ENCODE results near the gene FAM20A.
A peak's percentile ranks its signal among the peaks of the same experiment; 100 is the strongest.
"Not testable (repeated sequence)": the region's sequence is repeated elsewhere in the genome, so short reads cannot be mapped to it uniquely, and the experiment has no call there.

The FAM20A gene

DNA sequence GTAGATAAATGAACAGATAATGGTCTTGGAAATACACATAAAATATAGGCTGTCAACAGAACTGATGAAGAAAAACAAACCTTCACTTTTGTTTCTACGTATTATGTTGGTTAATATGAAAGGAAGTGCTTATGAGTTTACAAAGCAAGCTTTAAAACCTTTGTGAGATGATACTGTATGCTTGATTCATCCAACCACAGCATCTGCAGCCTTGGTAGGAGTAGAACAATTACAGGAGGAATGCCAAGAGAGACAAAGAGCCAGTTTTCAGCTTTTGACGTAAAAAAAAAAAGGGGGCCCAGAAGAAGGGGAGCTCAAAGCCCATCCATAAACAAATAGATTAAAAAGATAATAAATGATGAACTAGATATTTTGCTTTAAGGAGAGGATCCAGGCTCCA is 13.3 kb downstream of the FAM20A start:
- DNase-seq = no peak

- DNase-seq = no peak
Measured at GRCh38 chr17:68587026-68587425, 14.1 kb downstream of the FAM20A start.

- no peak for DNase-seq
Measured at GRCh38 chr17:68585643-68586042, 15.5 kb downstream of the FAM20A start.

DNA sequence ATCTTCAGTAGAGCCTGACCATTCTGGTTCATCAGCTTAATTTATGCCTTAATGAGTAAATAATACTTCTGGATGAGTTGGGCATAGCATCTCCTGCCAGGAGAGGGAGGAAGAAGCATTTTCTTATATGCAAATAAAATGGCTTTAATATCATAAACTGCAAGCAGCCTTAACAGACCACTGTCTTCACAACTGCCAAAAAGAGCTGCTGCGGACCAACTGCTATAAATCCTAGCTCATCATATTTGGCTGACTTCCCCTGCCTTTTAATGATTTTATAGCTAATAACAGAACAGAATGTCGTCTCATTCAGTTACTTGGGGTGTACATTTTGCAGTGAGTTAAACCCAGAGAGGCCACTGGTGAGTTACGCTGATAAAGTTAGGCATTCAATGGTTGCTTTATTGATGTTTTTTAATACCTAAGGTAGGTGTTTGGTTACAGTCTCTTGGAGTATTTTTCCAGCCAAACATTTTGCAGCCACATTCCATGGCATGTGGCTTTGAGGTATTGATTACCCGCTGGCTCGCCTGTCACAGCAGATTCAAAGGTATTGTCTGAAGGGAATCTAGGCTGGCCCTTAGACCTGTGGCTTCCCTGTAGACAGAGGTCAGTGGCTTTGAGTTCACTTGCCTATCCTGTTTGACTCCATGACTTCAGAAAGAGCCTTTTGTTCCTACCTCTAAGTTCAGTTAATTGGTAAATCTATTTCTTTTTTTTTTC is 16.4 kb downstream of the FAM20A start:
- no peak for DNase-seq

GRCh38 chr17:68582867-68583266 is 18.3 kb downstream of the FAM20A start:
- not testable (repeated sequence) for DNase-seq

DNA sequence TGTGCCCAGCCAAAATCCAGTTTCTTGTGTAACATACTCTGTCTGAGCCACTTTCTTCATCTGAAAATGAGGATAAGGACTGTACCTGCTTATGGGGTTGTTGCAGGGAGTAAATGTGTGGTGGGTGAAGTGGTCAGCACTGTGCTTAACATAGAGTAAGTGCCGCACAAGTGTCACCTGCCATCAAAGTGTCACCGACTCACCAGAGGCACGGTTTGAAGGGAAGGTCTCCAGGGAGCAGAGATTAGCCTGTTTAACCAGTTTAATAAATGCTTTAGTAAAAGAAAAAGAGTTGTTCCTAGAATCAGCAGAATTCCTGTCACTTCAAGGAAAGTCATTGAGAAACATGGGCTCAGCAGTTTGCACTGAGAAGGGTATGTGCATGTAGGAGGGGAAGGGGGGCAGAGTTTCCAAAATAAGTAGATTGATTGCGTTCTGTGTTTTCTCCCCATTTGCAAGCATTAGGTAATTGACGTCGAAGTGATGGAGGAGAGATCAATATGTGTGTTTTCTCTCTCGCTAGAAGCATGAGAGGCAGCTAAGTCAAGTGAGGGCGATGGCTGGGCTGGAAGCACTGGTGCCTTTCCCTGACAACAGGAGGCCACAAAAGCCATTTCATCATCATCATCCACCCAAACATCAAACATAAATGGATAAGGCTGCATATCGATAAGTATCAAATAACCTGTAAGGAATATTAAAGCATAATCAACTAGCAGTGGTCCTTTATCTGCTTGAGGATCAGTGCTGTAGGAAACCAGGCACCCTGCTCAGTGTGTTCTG is 19.1 kb downstream of the FAM20A start:
- no peak for DNase-seq

DNA sequence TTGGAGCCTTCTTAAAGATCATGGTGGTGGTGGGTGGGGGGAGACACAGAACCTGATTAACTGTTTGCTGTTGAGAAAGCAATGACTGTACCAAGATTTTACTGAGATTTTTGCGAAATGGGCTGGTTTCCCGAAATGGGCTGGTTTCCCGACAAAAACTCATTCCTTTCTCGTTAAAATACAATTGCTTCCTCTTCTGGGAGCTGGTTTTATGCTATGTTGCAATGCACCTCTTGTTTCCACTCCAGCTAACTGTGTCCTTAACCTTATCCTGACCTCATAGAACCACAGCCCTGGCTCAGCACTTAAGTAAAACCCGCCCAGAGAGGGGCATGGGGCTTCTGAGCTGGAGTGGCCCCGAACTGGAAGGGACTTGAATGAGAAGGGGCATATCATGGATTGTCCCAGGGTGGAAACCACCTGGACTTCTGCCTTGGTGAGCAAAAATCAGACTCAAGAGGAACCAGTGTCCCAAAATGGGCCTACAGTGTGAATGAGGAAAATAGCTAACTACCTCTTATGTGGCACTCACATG is 20.9 kb downstream of the FAM20A start:
- peak; percentile 73 for DNase-seq

DNA sequence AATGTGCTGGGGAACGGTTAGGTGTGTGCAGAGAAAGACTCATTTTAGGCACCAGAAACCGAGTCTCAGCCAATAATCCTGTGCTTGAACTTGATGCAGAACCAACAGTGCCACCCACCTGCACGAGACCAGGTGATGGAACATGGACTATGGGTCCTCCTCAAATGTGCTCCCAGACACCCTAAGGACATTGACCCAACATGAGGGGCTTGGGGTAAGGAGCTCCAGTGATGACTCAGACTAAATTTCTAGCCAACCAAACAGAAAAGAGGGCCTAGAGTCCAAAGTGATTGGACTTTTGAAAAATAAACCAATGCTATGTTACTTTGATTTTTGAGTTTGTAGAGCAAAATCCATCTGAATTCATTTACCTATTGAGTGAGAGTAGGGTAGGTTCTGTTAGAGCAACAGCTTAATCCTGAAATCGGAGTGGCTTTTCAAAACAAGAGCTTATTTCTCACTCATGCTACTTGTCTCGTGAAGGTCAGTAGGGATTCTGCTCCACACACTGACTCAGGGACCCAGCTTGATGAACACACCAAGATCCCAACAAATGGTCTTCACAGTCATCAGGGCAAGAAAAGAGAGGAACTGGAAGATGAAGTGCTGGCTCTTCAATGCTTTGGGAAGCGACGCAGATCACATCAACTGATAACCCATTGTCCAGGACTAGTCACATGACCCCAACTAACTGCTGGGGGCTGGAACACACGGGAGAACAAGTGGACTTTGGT is 21.8 kb downstream of the FAM20A start:
- no peak for DNase-seq

DNA sequence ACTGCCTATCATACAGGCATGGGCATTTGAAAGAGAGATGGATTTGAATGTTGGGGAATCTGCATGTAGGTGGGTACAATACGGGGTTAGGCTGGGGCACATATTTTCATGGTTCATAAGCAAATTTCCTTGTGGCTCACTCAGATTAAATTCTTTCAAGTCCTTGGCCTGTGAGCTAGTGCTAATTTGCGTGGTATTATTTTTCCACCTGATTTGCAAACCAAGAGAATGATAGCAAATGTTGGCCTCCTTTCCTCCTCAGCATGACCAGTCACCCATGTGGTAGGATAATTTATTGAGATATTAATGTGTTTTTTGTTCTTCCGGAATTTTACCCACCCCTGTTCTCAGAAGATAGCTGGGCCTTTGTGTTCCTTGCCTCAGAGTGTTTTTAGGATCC is 22.9 kb downstream of the FAM20A start:
- DNase-seq = no peak

DNA sequence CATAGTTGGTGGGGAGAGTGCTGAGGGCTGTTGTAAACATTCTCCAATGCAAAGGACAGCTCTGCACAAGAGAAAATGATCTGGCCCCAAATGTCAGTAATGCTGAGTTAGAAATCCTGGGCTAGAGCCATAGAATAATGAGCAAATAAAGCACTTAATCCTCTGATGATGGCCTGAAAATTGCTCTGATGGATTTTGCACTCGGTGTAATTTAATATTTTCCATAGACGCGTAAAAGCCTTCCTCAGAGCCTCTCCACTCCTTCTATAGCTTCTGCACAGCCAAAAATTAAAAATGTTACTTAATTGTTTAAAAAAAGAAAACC is 23.7 kb downstream of the FAM20A start:
- DNase-seq = no peak

DNA sequence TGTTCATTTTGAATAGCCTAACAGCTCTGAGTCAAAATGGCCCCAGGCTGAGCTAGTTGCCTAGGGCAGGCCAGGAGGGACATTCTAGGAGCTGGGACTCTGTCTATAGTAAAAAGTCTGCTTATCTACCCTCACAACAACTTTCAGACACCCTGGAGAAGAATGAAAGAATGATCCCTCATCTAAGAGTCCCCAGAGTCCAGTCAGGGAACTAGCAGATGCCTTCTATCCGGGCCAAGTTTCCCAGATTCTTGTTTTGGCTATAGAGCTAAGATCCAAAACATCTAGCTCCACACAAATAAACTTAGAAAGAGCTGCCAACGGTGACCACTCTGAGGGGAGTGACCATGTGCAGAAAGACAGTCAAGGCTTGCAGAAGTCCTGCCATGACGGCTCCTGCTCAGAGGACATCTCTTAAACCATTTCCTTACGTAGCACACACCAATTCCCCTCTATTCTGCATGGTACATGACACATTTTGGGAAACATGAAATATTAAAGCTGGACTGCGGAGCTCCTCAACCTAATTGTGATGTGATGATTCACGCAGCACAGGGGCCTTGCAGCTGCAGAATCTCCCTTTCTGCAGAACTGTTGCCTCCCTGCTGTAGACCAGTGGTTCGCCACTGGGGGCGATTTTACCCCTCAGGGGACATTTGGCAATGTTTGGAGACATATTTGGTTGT is 24.2 kb downstream of the FAM20A start:
- DNase-seq = peak; percentile 63

DNA sequence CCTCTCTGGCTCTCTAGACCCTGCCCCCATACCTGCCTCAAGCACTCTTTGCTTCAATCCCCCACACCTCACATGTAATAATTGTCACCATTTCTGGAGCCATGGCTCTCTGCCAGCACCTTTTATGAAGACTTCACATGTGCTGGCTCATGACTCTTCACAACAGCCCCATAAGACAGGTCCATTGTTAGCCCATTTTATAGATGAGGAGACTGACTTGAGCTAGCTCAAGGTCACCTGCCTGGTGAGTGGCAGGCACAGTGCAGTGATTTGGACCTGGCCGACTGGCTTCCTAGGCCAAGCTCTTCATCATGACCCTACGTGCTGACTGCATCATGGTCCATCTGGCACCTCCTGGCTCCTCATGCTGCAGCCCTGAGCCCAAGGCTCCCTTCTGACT is 25.0 kb downstream of the FAM20A start:
- no peak for DNase-seq

DNA sequence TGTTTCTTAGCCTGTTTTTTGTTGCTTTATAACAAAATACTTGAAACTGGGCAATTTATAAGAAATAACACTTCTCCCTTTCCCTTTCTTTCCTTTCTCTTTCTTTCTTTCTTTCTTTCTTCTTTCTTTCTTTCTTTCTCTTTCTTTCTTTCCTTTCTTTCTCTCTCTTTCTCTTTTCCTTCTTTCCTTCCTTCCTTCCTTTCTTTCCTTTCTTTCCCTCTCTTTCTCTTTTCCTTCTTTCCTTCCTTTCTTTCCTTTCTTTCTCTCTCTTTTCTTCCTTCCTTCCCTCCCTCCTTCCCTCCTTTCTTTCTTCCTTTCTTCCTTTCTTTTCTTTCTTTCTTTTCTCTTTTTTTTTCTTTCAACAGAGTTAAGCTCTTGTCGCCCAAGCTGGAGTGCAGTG is 27.8 kb downstream of the FAM20A start:
- DNase-seq = no peak

DNA sequence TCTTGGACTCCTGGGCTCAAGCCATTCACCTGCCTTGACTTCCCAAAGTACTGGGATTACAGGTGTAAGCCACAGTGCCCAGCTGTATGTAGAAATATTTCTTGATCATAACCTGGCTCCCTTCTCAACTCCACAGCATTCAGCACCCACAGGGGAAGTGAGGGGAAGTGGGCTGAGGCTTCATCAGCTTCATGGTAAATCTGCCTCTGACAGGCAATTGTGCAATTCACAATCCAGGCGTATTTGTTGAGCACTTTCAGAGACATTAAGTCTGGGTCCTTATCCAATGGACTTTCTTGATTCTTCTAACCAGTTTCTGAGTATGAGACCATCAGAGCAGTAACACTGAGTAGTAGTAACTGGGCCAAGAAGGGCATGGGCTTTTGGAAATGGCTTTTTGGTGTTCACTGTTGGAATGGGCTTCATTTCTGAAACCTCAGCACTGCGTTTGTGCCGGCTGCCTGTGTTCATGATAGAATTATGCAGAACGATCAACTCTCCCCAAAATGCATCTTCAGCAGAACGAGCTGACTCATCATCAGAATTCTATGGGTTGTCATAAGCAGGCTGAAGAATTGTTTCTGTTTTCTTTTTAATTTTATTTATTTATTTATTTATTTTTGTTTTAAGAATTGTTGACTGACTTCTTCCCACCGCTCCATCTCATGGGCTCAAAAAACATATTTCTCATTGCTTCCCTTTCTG is 28.9 kb downstream of the FAM20A start:
- DNase-seq = no peak

GRCh38 chr17:68570526-68570925 is 30.6 kb downstream of the FAM20A start:
- no peak for DNase-seq

- no peak for DNase-seq
Measured at GRCh38 chr17:68569346-68569745, 31.8 kb downstream of the FAM20A start.

DNA sequence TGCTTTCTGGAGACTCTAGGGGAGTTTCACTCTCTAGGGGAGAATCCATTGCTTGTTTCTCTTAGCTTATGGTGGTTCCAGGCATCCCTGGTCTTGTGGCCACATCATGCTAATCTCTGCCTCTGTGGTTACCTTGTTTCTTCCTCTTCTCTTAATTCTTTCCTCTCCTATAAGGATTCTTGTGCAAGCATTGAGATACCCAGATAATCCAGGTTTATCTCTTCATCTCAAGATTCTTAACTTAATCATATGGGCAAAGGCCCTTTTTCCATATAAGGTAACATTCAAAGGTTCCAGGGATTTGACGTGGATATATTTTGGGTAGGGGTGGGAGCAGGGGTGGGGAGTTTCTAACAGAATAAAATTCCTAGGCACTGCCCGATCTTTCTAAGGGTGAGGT is 32.6 kb downstream of the FAM20A start:
- no peak for DNase-seq

DNA sequence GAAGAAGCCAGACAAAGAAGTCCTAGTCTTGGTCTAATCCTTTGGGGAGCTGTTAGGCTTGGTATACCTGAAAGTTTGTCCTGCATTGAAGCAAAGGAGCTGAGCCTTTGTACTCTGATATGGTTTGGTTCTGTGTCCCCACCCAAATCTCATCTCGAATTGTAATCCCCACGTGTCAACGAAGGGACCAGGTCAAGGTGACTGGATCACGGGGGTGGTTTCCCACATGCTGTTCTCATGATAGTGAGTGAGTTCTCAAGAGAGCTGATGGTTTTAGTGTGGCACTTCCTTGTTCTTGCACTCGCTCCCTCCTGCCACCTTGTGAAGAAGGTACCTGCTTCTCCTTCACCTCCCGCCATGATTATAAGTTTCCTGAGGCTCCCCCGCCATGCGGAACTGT is 33.6 kb downstream of the FAM20A start:
- no peak for DNase-seq

DNA sequence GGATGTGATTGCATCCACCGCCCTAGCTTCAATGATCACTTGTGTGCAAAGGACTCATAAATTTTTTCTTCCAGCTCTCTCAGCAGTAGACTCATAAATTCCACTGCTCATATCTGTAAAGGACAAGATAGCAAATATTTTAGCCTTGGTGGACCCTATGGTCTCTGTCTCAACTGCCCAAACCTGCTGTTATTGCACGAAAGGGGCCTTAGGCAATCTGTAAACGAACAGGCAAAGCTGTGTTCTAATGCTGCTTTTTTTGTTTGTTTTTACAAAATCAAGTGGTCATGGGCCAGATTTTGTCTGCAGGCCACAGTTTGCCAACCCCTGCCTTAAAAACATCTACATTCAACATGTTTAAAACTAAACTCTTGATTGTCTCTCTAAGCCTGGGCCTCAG is 34.1 kb downstream of the FAM20A start:
- DNase-seq = no peak

- DNase-seq = no peak
Measured at GRCh38 chr17:68566442-68566738, 34.8 kb downstream of the FAM20A start.

GRCh38 chr17:68565661-68566441 is 35.3 kb downstream of the FAM20A start:
- DNase-seq = no peak
